ENCODE data around the gene JUN.

GRCh38 chr1:58812926-58813325 is 29.1 kb upstream of the JUN start:
- TF ChIP-seq POLR2A (IDR thresholded peaks at IDR 0.05) (no peak), CTCF (IDR thresholded peaks at IDR 0.05 in 8 of 11, conservative IDR thresholded peaks at IDR 0.05 in 3 of 11) (no peak), POLR2AphosphoS5 (IDR thresholded peaks at IDR 0.05) (no peak)
